HepG2 (cell line): ENCODE results near the gene PKLR. TPM values are rescaled to one million over a fixed set of nuclear protein-coding genes. Genes with fewer than 3 reads are reported as not detected.

Source experiments
- AKAP8 ChIP-seq: sonication (generic); formaldehyde crosslinking; IDR thresholded peaks from 2 replicates; pipeline ENCODE4 v1.5.1; 2020; ENCODE audit warnings: mild to moderate bottlenecking, missing genetic modification reagents
- HNRNPK ChIP-seq: fragments of 200-400 bp; formaldehyde crosslinking; IDR thresholded peaks from 2 replicates; pipeline ENCODE4 v1.6.1; 2018; ENCODE audit warnings: low read length, low read depth, moderate library complexity, mild to moderate bottlenecking; ENCODE audit not compliant: poor library complexity, severe bottlenecking
- HOXA3 ChIP-seq: sonication (generic); formaldehyde crosslinking; IDR thresholded peaks from 2 replicates; pipeline ENCODE4 v1.5.0; 2020; ENCODE audit warnings: missing genetic modification reagents
- MZF1 ChIP-seq: sonication (generic); formaldehyde crosslinking; IDR thresholded peaks from 2 replicates; pipeline ENCODE4 v1.8.1; 2023; ENCODE audit warnings: mild to moderate bottlenecking, missing genetic modification reagents, borderline replicate concordance
- PHF21A ChIP-seq: sonication (generic); formaldehyde crosslinking; IDR thresholded peaks from 2 replicates; pipeline ENCODE4 v1.5.0; 2020; ENCODE audit warnings: mild to moderate bottlenecking, missing genetic modification reagents
- PRPF4 ChIP-seq: fragments of 200-400 bp; formaldehyde crosslinking; IDR thresholded peaks from 2 replicates; pipeline ENCODE4 v1.6.1; 2016; ENCODE audit warnings: low read length, low read depth; ENCODE audit not compliant: poor library complexity, severe bottlenecking
- RBM39 ChIP-seq: fragments of 200-400 bp; formaldehyde crosslinking; IDR thresholded peaks from one replicate; pipeline ENCODE4 v1.6.1; 2018; ENCODE audit warnings: antibody characterized with exemption, mild to moderate bottlenecking, low read depth, low read length; ENCODE audit not compliant: poor library complexity, severe bottlenecking
- SALL2 ChIP-seq: sonication (generic); formaldehyde crosslinking; IDR thresholded peaks from 2 replicates; pipeline ENCODE4 v1.8.1; 2023; ENCODE audit warnings: mild to moderate bottlenecking, missing genetic modification reagents, inconsistent platforms
- SP1 ChIP-seq, 2 experiments: fragments of 450-650 bp in 1 of 2; sonication (generic) in 1 of 2; formaldehyde crosslinking in 1 of 2; IDR thresholded peaks; 2 replicates each; pipeline versions ENCODE4 v1.4.0 to v1.6.1; 2016 to 2020; ENCODE audit warnings: missing genetic modification reagents in 1 of 2
- STAG1 ChIP-seq: sonication (generic); formaldehyde crosslinking; IDR thresholded peaks from 2 replicates; pipeline ENCODE4 v1.4.0; 2020; ENCODE audit warnings: missing genetic modification reagents
- TBX2 ChIP-seq: sonication (generic); formaldehyde crosslinking; IDR thresholded peaks from 2 replicates; pipeline ENCODE4 v1.5.0; 2020; ENCODE audit warnings: missing genetic modification reagents, mild to moderate bottlenecking, borderline replicate concordance
- ZNF20 ChIP-seq: sonication (generic); formaldehyde crosslinking; IDR thresholded peaks from 2 replicates; pipeline ENCODE4 v1.4.0; 2020; ENCODE audit warnings: mild to moderate bottlenecking, moderate library complexity, missing genetic modification reagents
- ZNF326 ChIP-seq: sonication (generic); formaldehyde crosslinking; IDR thresholded peaks from 2 replicates; pipeline ENCODE4 v1.4.0; 2020; ENCODE audit warnings: missing genetic modification reagents, borderline replicate concordance
- ZNF441 ChIP-seq: sonication (generic); formaldehyde crosslinking; IDR thresholded peaks from 2 replicates; pipeline ENCODE4 v1.7.0; 2021; ENCODE audit warnings: missing genetic modification reagents, borderline replicate concordance
- ZNF446 ChIP-seq: sonication (generic); formaldehyde crosslinking; IDR thresholded peaks from 2 replicates; pipeline ENCODE4 v1.5.0; 2020; ENCODE audit warnings: mild to moderate bottlenecking, missing genetic modification reagents
- ZNF615 ChIP-seq: sonication (generic); formaldehyde crosslinking; IDR thresholded peaks from 2 replicates; pipeline ENCODE4 v1.5.0; 2020; ENCODE audit warnings: mild to moderate bottlenecking, missing genetic modification reagents, borderline replicate concordance
- ZNF720 ChIP-seq: sonication (generic); formaldehyde crosslinking; IDR thresholded peaks from 2 replicates; pipeline ENCODE4 v1.4.0; 2020; ENCODE audit warnings: missing genetic modification reagents
- ZNF878 ChIP-seq: sonication (generic); formaldehyde crosslinking; IDR thresholded peaks from 2 replicates; pipeline ENCODE4 v1.8.1; 2023; ENCODE audit warnings: mild to moderate bottlenecking, missing genetic modification reagents, moderate library complexity
- polyA plus RNA-seq, 8 experiments: library from polyadenylated mRNA; depleted of rRNA in 3 of 8; stranded (reverse) in 7 of 8; unstranded in 1 of 8; fragments of >200 nt; fragmentation: Illumina TruSeq in 4 of 8; extraction: Trizol in 4 of 8; gene quantifications; 2 replicates each; pipeline versions ENCODE4 v1.2.1 to v1.2.3, GENCODE V29; 2011 to 2016; ENCODE audit warnings: low read depth in 4 of 8, missing spikeins in 1 of 8, mixed read lengths in 1 of 8; ENCODE audit not compliant: insufficient read depth in 1 of 8
- total RNA-seq, 5 experiments: library from RNA; depleted of rRNA; stranded (reverse); fragments of >200 nt; fragmentation: Illumina TruSeq; extraction: Trizol; gene quantifications; 2 replicates each; pipeline ENCODE4 v1.2.3, GENCODE V29; 2016; ENCODE audit warnings: low read depth in 1 of 5
- TF ChIP-seq, protein P1 (sequence below): IDR thresholded peaks from 2 replicates; pipeline ENCODE4 v1.6.1; 2016; ENCODE audit warnings: missing biosample characterization, missing genetic modification reagents, low read depth
- TF ChIP-seq, protein P2 (sequence below): IDR thresholded peaks from 2 replicates; pipeline ENCODE4 v1.6.1; 2016; ENCODE audit warnings: missing compliant biosample characterization, missing genetic modification reagents, borderline replicate concordance
- TF ChIP-seq, protein P3 (sequence below): sonication (generic); formaldehyde crosslinking; IDR thresholded peaks from 2 replicates; pipeline ENCODE4 v1.5.1; 2020; ENCODE audit warnings: missing genetic modification reagents, mild to moderate bottlenecking, borderline replicate concordance
- TF ChIP-seq, protein P4 (sequence below): sonication (generic); formaldehyde crosslinking; conservative IDR thresholded peaks from 2 replicates; pipeline ENCODE4 v1.4.0; 2020; ENCODE audit warnings: missing genetic modification reagents
- TF ChIP-seq, protein P5 (sequence below): IDR thresholded peaks from 2 replicates; pipeline ENCODE4 v1.6.1; 2018; ENCODE audit warnings: missing genetic modification reagents, mild to moderate bottlenecking, missing compliant biosample characterization

PKLR gene
- total and polyA plus RNA-seq, 2 of the 13 experiments (the other 11 are each of a cell fraction or from before 2014, with no cell fraction given) = 10.3 to 29.3 TPM

DNA sequence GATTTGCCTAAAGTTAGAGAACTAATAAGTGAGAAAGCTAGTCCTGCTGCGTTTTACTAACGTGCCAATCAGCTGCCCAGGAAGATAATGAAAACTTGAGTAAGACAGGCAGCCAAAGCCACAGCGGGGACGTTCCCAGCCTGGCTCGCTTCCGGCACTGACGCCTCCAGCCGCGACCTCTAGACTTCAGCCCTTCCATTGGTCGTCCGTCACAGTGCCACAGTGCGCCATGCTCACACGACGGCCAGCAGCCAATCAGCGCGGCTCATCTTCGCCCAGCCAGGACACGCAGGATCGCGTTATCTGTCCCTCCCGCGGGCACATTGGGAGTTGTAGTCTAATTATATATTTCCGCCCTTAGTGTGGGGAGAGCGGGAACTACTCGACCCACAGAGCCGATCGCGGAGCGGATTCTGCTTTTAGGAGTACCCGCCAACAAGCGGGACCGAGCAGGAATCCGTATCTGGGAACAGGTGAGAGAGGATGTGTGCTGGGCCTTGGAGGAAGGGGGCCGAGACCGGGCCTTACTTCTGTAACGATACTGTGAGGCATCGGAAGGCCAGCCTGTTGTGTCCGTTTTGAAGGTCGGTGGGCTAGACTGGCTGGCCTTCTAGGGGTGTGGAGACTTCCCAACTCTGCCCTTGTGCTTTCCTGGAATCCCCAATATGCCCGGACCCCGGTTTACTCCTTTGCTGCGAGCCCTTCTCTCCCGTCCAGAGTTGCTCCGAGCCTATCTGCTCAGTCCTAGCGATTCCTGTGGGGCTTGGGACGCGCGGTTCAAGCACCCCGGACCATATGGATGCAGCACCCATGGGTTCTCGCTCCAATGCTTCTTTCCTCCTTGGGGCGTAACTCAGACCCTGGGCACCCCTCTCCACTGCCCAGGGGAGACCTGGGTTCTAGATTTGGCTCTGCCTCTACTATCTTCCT lies 7.5 kb upstream of the PKLR start, which contains the start of gene FDPS (continued):
- TF ChIP-seq ZNF326 (CRISPR knock-in tag) (no peak), TBX2 (CRISPR knock-in tag) (peak; percentile 77), HNRNPK (no peak), PRPF4 (no peak), ZNF446 (CRISPR knock-in tag) (no peak), ZNF441 (peak; percentile 95), RBM39 (peak; percentile 12), SALL2 (CRISPR knock-in tag) (no peak), ZNF878 (0 out of 2 replicates have a peak, but pooled peaks have one; percentile 48), ZNF615 (no peak; the same call in none of the 2 replicates), PHF21A (CRISPR knock-in tag) (peak; percentile 77), ZNF20 (no peak), HOXA3 (CRISPR knock-in tag) (peak; percentile 94), AKAP8 (CRISPR knock-in tag) (peak; percentile 94; the same call in 1 of the 2 replicates), ZNF720 (CRISPR knock-in tag) (no peak), MZF1 (CRISPR knock-in tag) (0 out of 2 replicates have a peak, but pooled peaks have one; percentile 33), STAG1 (CRISPR knock-in tag) (no peak), SP1 (IDR thresholded peaks at IDR 0.05) (no peak), SP1 (CRISPR knock-in tag; IDR thresholded peaks at IDR 0.05) (peak; percentile 42; the same call in 1 of the 2 replicates)
- TF ChIP-seq, protein P1, sequence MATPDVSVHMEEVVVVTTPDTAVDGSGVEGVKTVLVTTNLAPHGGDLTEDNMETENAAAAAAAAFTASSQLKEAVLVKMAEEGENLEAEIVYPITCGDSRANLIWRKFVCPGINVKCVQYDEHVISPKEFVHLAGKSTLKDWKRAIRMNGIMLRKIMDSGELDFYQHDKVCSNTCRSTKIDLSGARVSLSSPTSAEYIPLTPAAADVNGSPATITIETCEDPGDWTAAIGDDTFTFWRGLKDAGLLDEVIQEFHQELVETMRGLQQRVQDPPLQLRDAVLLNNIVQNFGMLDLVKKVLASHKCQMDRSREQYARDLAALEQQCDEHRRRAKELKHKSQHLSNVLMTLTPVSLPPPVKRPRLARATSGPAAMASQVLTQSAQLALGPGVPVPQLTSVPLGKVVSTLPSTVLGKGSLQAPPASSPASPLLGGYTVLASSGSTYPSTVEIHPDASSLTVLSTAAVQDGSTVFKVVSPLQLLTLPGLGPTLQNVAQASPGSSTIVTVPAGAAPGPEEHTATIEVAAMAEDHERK = peak; percentile 74
- TF ChIP-seq, protein P2, sequence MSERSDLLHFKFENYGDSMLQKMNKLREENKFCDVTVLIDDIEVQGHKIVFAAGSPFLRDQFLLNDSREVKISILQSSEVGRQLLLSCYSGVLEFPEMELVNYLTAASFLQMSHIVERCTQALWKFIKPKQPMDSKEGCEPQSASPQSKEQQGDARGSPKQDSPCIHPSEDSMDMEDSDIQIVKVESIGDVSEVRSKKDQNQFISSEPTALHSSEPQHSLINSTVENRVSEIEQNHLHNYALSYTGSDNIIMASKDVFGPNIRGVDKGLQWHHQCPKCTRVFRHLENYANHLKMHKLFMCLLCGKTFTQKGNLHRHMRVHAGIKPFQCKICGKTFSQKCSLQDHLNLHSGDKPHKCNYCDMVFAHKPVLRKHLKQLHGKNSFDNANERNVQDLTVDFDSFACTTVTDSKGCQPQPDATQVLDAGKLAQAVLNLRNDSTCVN (CRISPR knock-in tag) = no peak; the same call in 1 of the 2 replicates
- TF ChIP-seq, protein P3, sequence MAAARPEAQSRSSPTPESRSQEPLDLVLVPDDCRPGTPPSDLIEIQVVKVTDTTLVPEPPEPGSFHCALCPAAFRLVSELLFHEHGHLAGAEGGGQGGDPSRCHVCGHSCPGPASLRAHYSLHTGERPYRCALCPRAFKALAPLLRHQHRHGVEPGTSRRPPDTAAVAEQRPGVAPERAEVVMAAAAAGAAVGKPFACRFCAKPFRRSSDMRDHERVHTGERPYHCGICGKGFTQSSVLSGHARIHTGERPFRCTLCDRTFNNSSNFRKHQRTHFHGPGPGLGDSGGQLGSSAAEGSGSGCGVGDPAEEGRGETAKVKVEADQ (CRISPR knock-in tag) = no peak
- TF ChIP-seq, protein P4, sequence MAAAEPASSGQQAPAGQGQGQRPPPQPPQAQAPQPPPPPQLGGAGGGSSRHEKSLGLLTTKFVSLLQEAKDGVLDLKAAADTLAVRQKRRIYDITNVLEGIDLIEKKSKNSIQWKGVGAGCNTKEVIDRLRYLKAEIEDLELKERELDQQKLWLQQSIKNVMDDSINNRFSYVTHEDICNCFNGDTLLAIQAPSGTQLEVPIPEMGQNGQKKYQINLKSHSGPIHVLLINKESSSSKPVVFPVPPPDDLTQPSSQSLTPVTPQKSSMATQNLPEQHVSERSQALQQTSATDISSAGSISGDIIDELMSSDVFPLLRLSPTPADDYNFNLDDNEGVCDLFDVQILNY (CRISPR knock-in tag) = peak; percentile 76
- TF ChIP-seq, protein P5, sequence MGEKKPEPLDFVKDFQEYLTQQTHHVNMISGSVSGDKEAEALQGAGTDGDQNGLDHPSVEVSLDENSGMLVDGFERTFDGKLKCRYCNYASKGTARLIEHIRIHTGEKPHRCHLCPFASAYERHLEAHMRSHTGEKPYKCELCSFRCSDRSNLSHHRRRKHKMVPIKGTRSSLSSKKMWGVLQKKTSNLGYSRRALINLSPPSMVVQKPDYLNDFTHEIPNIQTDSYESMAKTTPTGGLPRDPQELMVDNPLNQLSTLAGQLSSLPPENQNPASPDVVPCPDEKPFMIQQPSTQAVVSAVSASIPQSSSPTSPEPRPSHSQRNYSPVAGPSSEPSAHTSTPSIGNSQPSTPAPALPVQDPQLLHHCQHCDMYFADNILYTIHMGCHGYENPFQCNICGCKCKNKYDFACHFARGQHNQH (CRISPR knock-in tag) = 0 out of 2 replicates have a peak, but pooled peaks have one; percentile 38
